22Rv1 (cell line): ENCODE measurements around the gene EPHB1.

ENCODE experiments used
- ZFX ChIP-seq: fragments of 450-650 bp; IDR thresholded peaks from 2 replicates; pipeline ENCODE4 v1.6.1; 2017; ENCODE audit warnings: antibody characterized with exemption, borderline replicate concordance
- TF ChIP-seq, protein P1 (sequence below): fragments of 450-650 bp; IDR thresholded peaks from 2 replicates; pipeline ENCODE4 v1.5.1; 2017; ENCODE audit warnings: mild to moderate bottlenecking

DNA sequence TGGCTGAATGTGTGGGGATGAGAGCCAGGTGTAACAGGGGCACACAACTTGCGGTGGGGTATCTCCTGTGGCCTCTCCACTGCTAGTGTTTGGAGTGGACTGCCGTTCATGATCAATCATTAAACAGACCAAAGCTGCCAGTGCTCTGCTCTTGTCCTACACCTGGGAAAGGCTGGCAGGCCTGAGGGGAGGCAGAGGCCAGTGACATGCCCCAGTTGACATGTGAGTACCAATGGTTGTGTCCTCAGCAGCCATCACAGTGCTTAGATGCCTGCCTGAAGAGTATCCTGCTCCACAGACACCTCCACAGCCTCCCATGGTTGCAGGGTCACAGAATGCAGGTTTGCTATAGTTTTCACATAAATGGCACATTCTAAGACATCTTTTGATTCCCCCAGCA, 348.4 kb downstream of the EPHB1 start:
- TF ChIP-seq, protein P1, sequence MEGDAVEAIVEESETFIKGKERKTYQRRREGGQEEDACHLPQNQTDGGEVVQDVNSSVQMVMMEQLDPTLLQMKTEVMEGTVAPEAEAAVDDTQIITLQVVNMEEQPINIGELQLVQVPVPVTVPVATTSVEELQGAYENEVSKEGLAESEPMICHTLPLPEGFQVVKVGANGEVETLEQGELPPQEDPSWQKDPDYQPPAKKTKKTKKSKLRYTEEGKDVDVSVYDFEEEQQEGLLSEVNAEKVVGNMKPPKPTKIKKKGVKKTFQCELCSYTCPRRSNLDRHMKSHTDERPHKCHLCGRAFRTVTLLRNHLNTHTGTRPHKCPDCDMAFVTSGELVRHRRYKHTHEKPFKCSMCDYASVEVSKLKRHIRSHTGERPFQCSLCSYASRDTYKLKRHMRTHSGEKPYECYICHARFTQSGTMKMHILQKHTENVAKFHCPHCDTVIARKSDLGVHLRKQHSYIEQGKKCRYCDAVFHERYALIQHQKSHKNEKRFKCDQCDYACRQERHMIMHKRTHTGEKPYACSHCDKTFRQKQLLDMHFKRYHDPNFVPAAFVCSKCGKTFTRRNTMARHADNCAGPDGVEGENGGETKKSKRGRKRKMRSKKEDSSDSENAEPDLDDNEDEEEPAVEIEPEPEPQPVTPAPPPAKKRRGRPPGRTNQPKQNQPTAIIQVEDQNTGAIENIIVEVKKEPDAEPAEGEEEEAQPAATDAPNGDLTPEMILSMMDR, result no peak
- TF ChIP-seq ZFX, result no peak
